K562 (cell line): ENCODE data around the gene SPAG17.

Experiments
- CBFB ChIP-seq: sonication (generic); formaldehyde crosslinking; IDR thresholded peaks from 2 replicates; pipeline ENCODE4 v1.4.0; 2020; ENCODE audit warnings: mild to moderate bottlenecking, missing genetic modification reagents
- CHD2 ChIP-seq: IDR thresholded peaks from 2 replicates; pipeline ENCODE4 v1.6.1; 2011; ENCODE audit warnings: low read depth, low read length
- EZH2 ChIP-seq: IDR thresholded peaks from 2 replicates; pipeline ENCODE4 v1.6.1; 2012; ENCODE audit warnings: low read depth, mild to moderate bottlenecking, inconsistent platforms, low read length, borderline replicate concordance
- KDM4B ChIP-seq, 2 experiments: fragments of 450-650 bp in 1 of 2; sonication (generic) in 1 of 2; IDR thresholded peaks; 2 replicates each; pipeline ENCODE4 v1.6.1; 2016 to 2017; ENCODE audit warnings: borderline replicate concordance in 2 of 2, antibody characterized with exemption in 1 of 2, low read depth in 1 of 2, mild to moderate bottlenecking in 1 of 2
- NFE2 ChIP-seq: IDR thresholded peaks from 2 replicates; pipeline ENCODE4 v1.6.1; 2014; ENCODE audit warnings: antibody characterized with exemption, low read depth
- SP2 ChIP-seq: IDR thresholded peaks from 2 replicates; pipeline ENCODE4 v1.6.1; 2011; ENCODE audit warnings: mild to moderate bottlenecking, low read depth, low read length, moderate library complexity; ENCODE audit not compliant: poor library complexity, severe bottlenecking; ENCODE audit errors: extremely low read depth
- TCF7L2 ChIP-seq: fragments of 150-350 bp; IDR thresholded peaks from 2 replicates; pipeline ENCODE4 v1.6.1; 2016; ENCODE audit warnings: low read depth, mild to moderate bottlenecking, low read length, moderate library complexity
- TGIF2 ChIP-seq: sonication (generic); formaldehyde crosslinking; IDR thresholded peaks from 2 replicates; pipeline ENCODE4 v1.8.1; 2022; ENCODE audit warnings: mild to moderate bottlenecking, missing genetic modification reagents, moderate library complexity
- TF ChIP-seq, protein P1 (sequence below): sonication (generic); formaldehyde crosslinking; IDR thresholded peaks from 2 replicates; pipeline ENCODE4 v1.9.0; 2022; ENCODE audit warnings: mild to moderate bottlenecking, missing genetic modification reagents

DNA sequence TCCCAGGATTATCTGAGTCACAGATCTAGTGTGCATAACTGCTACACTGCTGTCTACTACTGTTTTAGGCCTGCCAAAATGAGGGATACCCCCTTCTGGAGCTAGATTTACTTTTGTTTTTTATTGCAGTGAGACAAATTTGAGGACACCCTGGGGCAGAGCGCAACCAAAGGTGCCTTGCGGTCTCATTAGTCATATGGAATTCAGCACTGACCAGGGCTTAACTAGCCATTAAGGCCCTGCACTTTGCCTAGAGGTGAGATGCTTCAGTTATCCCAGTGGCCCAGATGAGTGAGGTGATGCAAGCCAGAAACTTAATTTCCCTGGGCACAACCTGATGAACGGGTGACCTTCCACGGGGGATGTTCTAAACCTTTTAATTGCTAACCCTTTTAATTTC lies 998 bp upstream of the SPAG17 start:
- no peak for TF ChIP-seq EZH2
- no peak for TF ChIP-seq CBFB (CRISPR knock-in tag)
- no peak for TF ChIP-seq CHD2
- no peak for TF ChIP-seq NFE2
- no peak for TF ChIP-seq TCF7L2
- no peak for TF ChIP-seq SP2
- no peak for TF ChIP-seq TGIF2
- no peak for TF ChIP-seq KDM4B (IDR thresholded peaks at IDR 0.05; ENCODE audit: borderline replicate concordance in 2 of 2, low read depth in 1 of 2)
- TF ChIP-seq, protein P1, sequence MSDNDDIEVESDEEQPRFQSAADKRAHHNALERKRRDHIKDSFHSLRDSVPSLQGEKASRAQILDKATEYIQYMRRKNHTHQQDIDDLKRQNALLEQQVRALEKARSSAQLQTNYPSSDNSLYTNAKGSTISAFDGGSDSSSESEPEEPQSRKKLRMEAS (CRISPR knock-in tag), result no peak
